HepG2 (cell line): ENCODE data around the gene MSRB3. TPM values are rescaled to one million over a fixed set of nuclear protein-coding genes. Genes with fewer than 3 reads are reported as not detected.

Experiments used
- CBFB ChIP-seq: sonication (generic); formaldehyde crosslinking; IDR thresholded peaks from 2 replicates; pipeline ENCODE4 v1.4.0; 2020; ENCODE audit warnings: missing genetic modification reagents
- FOXA1 ChIP-seq, 2 experiments: fragments of 450-650 bp in 1 of 2; sonication (generic) in 1 of 2; formaldehyde crosslinking in 1 of 2; IDR thresholded peaks; 2 replicates each; pipeline versions ENCODE4 v1.4.0 to v1.6.1; 2016 to 2020; ENCODE audit warnings: missing genetic modification reagents in 1 of 2
- GLI4 ChIP-seq: sonication (generic); formaldehyde crosslinking; IDR thresholded peaks from 2 replicates; pipeline ENCODE4 v1.5.1; 2020; ENCODE audit warnings: missing genetic modification reagents, mild to moderate bottlenecking, moderate library complexity, borderline replicate concordance
- HOXA9 ChIP-seq: sonication (generic); formaldehyde crosslinking; IDR thresholded peaks from 2 replicates; pipeline ENCODE4 v1.8.1; 2022; ENCODE audit warnings: missing genetic modification reagents, mild to moderate bottlenecking, moderate library complexity, borderline replicate concordance
- SIN3B ChIP-seq: fragments of 150-350 bp; IDR thresholded peaks from 2 replicates; pipeline ENCODE4 v1.6.1; 2014; ENCODE audit warnings: low read length
- SMARCC2 ChIP-seq: fragments of 450-650 bp; IDR thresholded peaks from 2 replicates; pipeline ENCODE4 v1.6.1; 2017; ENCODE audit warnings: antibody characterized with exemption, mild to moderate bottlenecking
- SP2 ChIP-seq: sonication (generic); formaldehyde crosslinking; IDR thresholded peaks from 2 replicates; pipeline ENCODE4 v1.5.1; 2020; ENCODE audit warnings: mild to moderate bottlenecking, missing genetic modification reagents
- SP5 ChIP-seq: IDR thresholded peaks from 2 replicates; pipeline ENCODE4 v1.6.1; 2016; ENCODE audit warnings: low read depth, borderline replicate concordance
- ZFP41 ChIP-seq: sonication (generic); formaldehyde crosslinking; IDR thresholded peaks from 2 replicates; pipeline ENCODE4 v1.4.0; 2020; ENCODE audit warnings: mild to moderate bottlenecking, missing genetic modification reagents, borderline replicate concordance
- ZKSCAN8 ChIP-seq: IDR thresholded peaks from 2 replicates; pipeline ENCODE4 v1.6.1; 2016; ENCODE audit warnings: borderline replicate concordance, missing genetic modification reagents, missing compliant biosample characterization
- ZNF496 ChIP-seq: sonication (generic); formaldehyde crosslinking; IDR thresholded peaks from 2 replicates; pipeline ENCODE4 v1.8.1; 2023; ENCODE audit warnings: mild to moderate bottlenecking, moderate library complexity, missing genetic modification reagents; ENCODE audit not compliant: insufficient replicate concordance
- ZNF546 ChIP-seq: sonication (generic); formaldehyde crosslinking; conservative IDR thresholded peaks from 2 replicates; pipeline ENCODE4 v1.8.1; 2023; ENCODE audit warnings: mild to moderate bottlenecking, missing genetic modification reagents
- polyA plus RNA-seq, 8 experiments: library from polyadenylated mRNA; depleted of rRNA in 3 of 8; stranded (reverse) in 7 of 8; unstranded in 1 of 8; fragments of >200 nt; fragmentation: Illumina TruSeq in 4 of 8; extraction: Trizol in 4 of 8; gene quantifications; 2 replicates each; pipeline versions ENCODE4 v1.2.1 to v1.2.3, GENCODE V29; 2011 to 2016; ENCODE audit warnings: low read depth in 4 of 8, missing spikeins in 1 of 8, mixed read lengths in 1 of 8; ENCODE audit not compliant: insufficient read depth in 1 of 8
- total RNA-seq, 5 experiments: library from RNA; depleted of rRNA; stranded (reverse); fragments of >200 nt; fragmentation: Illumina TruSeq; extraction: Trizol; gene quantifications; 2 replicates each; pipeline ENCODE4 v1.2.3, GENCODE V29; 2016; ENCODE audit warnings: low read depth in 1 of 5
- TF ChIP-seq, protein P1 (sequence below): sonication (generic); formaldehyde crosslinking; IDR thresholded peaks from 2 replicates; pipeline ENCODE4 v1.4.0; 2020; ENCODE audit warnings: missing genetic modification reagents
- TF ChIP-seq, protein P2 (sequence below): sonication (generic); formaldehyde crosslinking; IDR thresholded peaks from 2 replicates; pipeline ENCODE4 v1.4.0; 2020; ENCODE audit warnings: missing genetic modification reagents, borderline replicate concordance

MSRB3 gene
- total and polyA plus RNA-seq, 2 of the 13 experiments (the other 11 are each of a cell fraction or from before 2014, with no cell fraction given): 1.5 to 1.9 TPM

DNA sequence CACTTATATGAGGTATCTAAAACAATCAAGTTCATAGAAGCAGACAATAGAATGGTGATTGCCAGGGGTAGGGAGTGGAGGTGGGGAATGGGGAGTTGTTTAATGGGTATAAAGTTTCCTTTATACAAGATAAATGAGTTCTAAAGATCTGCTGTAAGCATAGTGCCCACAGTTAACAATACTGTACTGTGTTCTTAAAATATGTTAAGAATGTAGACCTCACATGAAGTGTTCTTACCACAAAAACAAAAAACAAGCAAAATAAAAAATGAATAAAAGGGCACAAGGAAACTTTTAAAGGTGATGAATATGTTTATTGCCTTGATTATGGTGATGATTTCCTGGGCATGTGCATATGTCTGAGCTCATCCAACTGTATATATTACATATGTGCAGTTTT is 211.8 kb downstream of the MSRB3 start (continued):
- TF ChIP-seq, protein P1, sequence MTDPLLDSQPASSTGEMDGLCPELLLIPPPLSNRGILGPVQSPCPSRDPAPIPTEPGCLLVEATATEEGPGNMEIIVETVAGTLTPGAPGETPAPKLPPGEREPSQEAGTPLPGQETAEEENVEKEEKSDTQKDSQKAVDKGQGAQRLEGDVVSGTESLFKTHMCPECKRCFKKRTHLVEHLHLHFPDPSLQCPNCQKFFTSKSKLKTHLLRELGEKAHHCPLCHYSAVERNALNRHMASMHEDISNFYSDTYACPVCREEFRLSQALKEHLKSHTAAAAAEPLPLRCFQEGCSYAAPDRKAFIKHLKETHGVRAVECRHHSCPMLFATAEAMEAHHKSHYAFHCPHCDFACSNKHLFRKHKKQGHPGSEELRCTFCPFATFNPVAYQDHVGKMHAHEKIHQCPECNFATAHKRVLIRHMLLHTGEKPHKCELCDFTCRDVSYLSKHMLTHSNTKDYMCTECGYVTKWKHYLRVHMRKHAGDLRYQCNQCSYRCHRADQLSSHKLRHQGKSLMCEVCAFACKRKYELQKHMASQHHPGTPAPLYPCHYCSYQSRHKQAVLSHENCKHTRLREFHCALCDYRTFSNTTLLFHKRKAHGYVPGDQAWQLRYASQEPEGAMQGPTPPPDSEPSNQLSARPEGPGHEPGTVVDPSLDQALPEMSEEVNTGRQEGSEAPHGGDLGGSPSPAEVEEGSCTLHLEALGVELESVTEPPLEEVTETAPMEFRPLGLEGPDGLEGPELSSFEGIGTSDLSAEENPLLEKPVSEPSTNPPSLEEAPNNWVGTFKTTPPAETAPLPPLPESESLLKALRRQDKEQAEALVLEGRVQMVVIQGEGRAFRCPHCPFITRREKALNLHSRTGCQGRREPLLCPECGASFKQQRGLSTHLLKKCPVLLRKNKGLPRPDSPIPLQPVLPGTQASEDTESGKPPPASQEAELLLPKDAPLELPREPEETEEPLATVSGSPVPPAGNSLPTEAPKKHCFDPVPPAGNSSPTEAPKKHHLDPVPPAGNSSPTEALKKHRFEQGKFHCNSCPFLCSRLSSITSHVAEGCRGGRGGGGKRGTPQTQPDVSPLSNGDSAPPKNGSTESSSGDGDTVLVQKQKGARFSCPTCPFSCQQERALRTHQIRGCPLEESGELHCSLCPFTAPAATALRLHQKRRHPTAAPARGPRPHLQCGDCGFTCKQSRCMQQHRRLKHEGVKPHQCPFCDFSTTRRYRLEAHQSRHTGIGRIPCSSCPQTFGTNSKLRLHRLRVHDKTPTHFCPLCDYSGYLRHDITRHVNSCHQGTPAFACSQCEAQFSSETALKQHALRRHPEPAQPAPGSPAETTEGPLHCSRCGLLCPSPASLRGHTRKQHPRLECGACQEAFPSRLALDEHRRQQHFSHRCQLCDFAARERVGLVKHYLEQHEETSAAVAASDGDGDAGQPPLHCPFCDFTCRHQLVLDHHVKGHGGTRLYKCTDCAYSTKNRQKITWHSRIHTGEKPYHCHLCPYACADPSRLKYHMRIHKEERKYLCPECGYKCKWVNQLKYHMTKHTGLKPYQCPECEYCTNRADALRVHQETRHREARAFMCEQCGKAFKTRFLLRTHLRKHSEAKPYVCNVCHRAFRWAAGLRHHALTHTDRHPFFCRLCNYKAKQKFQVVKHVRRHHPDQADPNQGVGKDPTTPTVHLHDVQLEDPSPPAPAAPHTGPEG: no peak
- no peak for TF ChIP-seq SMARCC2
- TF ChIP-seq SP2 (CRISPR knock-in tag): no peak
- no peak for TF ChIP-seq ZNF496 (CRISPR knock-in tag)
- no peak for TF ChIP-seq HOXA9 (CRISPR knock-in tag)
- no peak for TF ChIP-seq CBFB (CRISPR knock-in tag)
- TF ChIP-seq ZKSCAN8: no peak
- TF ChIP-seq, protein P2, sequence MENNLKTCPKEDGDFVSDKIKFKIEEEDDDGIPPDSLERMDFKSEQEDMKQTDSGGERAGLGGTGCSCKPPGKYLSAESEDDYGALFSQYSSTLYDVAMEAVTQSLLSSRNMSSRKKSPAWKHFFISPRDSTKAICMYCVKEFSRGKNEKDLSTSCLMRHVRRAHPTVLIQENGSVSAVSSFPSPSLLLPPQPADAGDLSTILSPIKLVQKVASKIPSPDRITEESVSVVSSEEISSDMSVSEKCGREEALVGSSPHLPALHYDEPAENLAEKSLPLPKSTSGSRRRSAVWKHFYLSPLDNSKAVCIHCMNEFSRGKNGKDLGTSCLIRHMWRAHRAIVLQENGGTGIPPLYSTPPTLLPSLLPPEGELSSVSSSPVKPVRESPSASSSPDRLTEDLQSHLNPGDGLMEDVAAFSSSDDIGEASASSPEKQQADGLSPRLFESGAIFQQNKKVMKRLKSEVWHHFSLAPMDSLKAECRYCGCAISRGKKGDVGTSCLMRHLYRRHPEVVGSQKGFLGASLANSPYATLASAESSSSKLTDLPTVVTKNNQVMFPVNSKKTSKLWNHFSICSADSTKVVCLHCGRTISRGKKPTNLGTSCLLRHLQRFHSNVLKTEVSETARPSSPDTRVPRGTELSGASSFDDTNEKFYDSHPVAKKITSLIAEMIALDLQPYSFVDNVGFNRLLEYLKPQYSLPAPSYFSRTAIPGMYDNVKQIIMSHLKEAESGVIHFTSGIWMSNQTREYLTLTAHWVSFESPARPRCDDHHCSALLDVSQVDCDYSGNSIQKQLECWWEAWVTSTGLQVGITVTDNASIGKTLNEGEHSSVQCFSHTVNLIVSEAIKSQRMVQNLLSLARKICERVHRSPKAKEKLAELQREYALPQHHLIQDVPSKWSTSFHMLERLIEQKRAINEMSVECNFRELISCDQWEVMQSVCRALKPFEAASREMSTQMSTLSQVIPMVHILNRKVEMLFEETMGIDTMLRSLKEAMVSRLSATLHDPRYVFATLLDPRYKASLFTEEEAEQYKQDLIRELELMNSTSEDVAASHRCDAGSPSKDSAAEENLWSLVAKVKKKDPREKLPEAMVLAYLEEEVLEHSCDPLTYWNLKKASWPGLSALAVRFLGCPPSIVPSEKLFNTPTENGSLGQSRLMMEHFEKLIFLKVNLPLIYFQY (CRISPR knock-in tag): no peak
- no peak for TF ChIP-seq ZFP41 (CRISPR knock-in tag)
- TF ChIP-seq FOXA1 (IDR thresholded peaks at IDR 0.05): no peak
- TF ChIP-seq FOXA1 (CRISPR knock-in tag; IDR thresholded peaks at IDR 0.05): no peak
- no peak for TF ChIP-seq GLI4 (CRISPR knock-in tag)
- no peak for TF ChIP-seq ZNF546 (CRISPR knock-in tag)
- TF ChIP-seq SP5: no peak
- no peak for TF ChIP-seq SIN3B
- TF ChIP-seq, all 625 proteins: peak for 0
